IPS-18c (cell line): Measurements from ENCODE around the gene PTBP1.

Experiments used
- H3K4me3 ChIP-seq: 2 replicates; pipeline ENCODE4 v1.7.0; 2013; ENCODE audit warnings: low read depth, mild to moderate bottlenecking, low read length, moderate library complexity; ENCODE audit not compliant: insufficient read depth
- H3K9me3 ChIP-seq: one replicate; pipeline ENCODE4 v1.6.1; 2013; ENCODE audit warnings: mild to moderate bottlenecking, low read length, moderate library complexity; ENCODE audit not compliant: control insufficient read depth, insufficient read depth

PTBP1 gene

GRCh38 chr19:765179-765738 lies 32.0 kb upstream of the PTBP1 start:
- Histone ChIP-seq H3K9me3 (peaks cover 2% of the 10 kb centered on the region), H3K4me3 (no peak overlapping the region)

- peaks cover 2% of the 10 kb centered on the region for H3K9me3 ChIP-seq
- no peak overlapping the region for H3K4me3 ChIP-seq
Observed at GRCh38 chr19:768424-768823, 28.8 kb upstream of the PTBP1 start.

- Histone ChIP-seq H3K9me3 (peaks cover 2% of the 10 kb centered on the region), H3K4me3 (no peak overlapping the region)
Observed at GRCh38 chr19:769616-770015, 27.6 kb upstream of the PTBP1 start.

- H3K4me3 ChIP-seq, result no peak overlapping the region
- peaks cover 2% of the 10 kb centered on the region for H3K9me3 ChIP-seq
Observed at GRCh38 chr19:771332-771785, 25.9 kb upstream of the PTBP1 start.

- Histone ChIP-seq H3K9me3 (no peaks in the 10 kb centered on the region), H3K4me3 (no peak overlapping the region)
Observed at GRCh38 chr19:772063-772462, 25.2 kb upstream of the PTBP1 start.

- Histone ChIP-seq H3K9me3 (no peaks in the 10 kb centered on the region), H3K4me3 (no peak overlapping the region)
Observed at GRCh38 chr19:772730-773436, 24.4 kb upstream of the PTBP1 start.

GRCh38 chr19:776549-776948 lies 20.7 kb upstream of the PTBP1 start:
- Histone ChIP-seq H3K4me3 (no peak overlapping the region), H3K9me3 (no peaks in the 10 kb centered on the region)

GRCh38 chr19:778910-779653 lies 18.2 kb upstream of the PTBP1 start:
- Histone ChIP-seq H3K4me3 (no peak overlapping the region), H3K9me3 (no peaks in the 10 kb centered on the region)

- no peaks in the 10 kb centered on the region for H3K9me3 ChIP-seq
- no peak overlapping the region for H3K4me3 ChIP-seq
Observed at GRCh38 chr19:780935-781334, 16.3 kb upstream of the PTBP1 start.

GRCh38 chr19:781800-782184 lies 15.5 kb upstream of the PTBP1 start:
- Histone ChIP-seq H3K9me3 (no peaks in the 10 kb centered on the region), H3K4me3 (peak overlapping the region; percentile 36; the same call in 1 of the 2 replicates)

- no peaks in the 10 kb centered on the region for H3K9me3 ChIP-seq
- H3K4me3 ChIP-seq, result peak overlapping the region; percentile 36; the same call in 1 of the 2 replicates
Observed at GRCh38 chr19:782185-782877, 14.9 kb upstream of the PTBP1 start.

- H3K4me3 ChIP-seq, result peak overlapping the region; percentile 36
- H3K9me3 ChIP-seq, result no peaks in the 10 kb centered on the region
Observed at GRCh38 chr19:782878-783668, 14.2 kb upstream of the PTBP1 start.

- Histone ChIP-seq H3K9me3 (no peaks in the 10 kb centered on the region), H3K4me3 (no peak overlapping the region)
Observed at GRCh38 chr19:784541-784940, 12.7 kb upstream of the PTBP1 start.

GRCh38 chr19:787536-787935 lies 9.7 kb upstream of the PTBP1 start:
- Histone ChIP-seq H3K9me3 (peaks cover 3% of the 10 kb centered on the region), H3K4me3 (no peak overlapping the region)

GRCh38 chr19:788686-788982 lies 8.6 kb upstream of the PTBP1 start:
- H3K4me3 ChIP-seq, result peak overlapping the region; percentile 9; the same call in 1 of the 2 replicates
- peaks cover 3% of the 10 kb centered on the region for H3K9me3 ChIP-seq

- H3K4me3 ChIP-seq, result peak overlapping the region; percentile 9; the same call in 1 of the 2 replicates
- peaks cover 3% of the 10 kb centered on the region for H3K9me3 ChIP-seq
Observed at GRCh38 chr19:788983-789700, 8.1 kb upstream of the PTBP1 start.

- H3K9me3 ChIP-seq, result peaks cover 3% of the 10 kb centered on the region
- no peak overlapping the region for H3K4me3 ChIP-seq
Observed at GRCh38 chr19:789701-790060, 7.6 kb upstream of the PTBP1 start.
